Transverse colon (tissue), 4 donors: ENCODE results near the gene VEGFC.

Experiments used
- EP300 ChIP-seq: sonication (generic); formaldehyde crosslinking; IDR thresholded peaks from one replicate; pipeline ENCODE4 v1.6.1; 2017; ENCODE audit warnings: antibody characterized with exemption, low read depth
- POLR2A ChIP-seq: fragments of 450-650 bp; IDR thresholded peaks from one replicate; pipeline ENCODE4 v1.6.1; 2016; ENCODE audit warnings: antibody characterized with exemption, mild to moderate bottlenecking, moderate library complexity
- POLR2AphosphoS5 ChIP-seq, 3 donors: sonication (generic); formaldehyde crosslinking; IDR thresholded peaks; one replicate each; pipeline ENCODE4 v1.6.1; 2016; ENCODE audit warnings: antibody characterized with exemption in 3 of 3
- TF ChIP-seq, protein P1 (sequence below), 5 experiments: fragments of 200-600 bp in 3 of 5; fragments of 450-650 bp in 2 of 5; sonication (generic) in 3 of 5; IDR thresholded peaks; 1 replicate in 2 of 5; 2 replicates in 3 of 5; pipeline ENCODE4 v1.5.1; 2016 to 2017; ENCODE audit warnings: antibody characterized with exemption in 5 of 5, inconsistent platforms in 3 of 5, mild to moderate bottlenecking in 2 of 5, moderate library complexity in 1 of 5

DNA sequence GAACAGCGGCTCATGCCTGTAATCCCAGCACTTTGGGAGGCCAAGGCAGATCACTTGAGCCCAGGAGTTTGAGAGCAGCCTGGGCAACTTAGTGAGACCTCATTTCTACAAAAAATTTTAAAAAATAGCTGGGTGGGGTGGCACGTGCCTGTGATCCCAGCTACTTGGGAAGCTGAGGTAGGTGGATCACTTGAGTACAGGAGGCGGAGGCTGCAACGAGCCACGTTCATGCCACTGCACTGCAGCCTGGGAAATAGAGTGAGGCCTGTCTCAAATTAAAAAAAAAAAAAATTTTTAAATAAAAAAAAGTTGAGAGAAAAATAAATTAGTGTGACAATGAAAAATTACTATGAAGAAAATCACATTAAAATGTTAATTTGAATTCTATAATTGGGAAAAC, 10.5 kb downstream of the VEGFC start:
- TF ChIP-seq, protein P1, sequence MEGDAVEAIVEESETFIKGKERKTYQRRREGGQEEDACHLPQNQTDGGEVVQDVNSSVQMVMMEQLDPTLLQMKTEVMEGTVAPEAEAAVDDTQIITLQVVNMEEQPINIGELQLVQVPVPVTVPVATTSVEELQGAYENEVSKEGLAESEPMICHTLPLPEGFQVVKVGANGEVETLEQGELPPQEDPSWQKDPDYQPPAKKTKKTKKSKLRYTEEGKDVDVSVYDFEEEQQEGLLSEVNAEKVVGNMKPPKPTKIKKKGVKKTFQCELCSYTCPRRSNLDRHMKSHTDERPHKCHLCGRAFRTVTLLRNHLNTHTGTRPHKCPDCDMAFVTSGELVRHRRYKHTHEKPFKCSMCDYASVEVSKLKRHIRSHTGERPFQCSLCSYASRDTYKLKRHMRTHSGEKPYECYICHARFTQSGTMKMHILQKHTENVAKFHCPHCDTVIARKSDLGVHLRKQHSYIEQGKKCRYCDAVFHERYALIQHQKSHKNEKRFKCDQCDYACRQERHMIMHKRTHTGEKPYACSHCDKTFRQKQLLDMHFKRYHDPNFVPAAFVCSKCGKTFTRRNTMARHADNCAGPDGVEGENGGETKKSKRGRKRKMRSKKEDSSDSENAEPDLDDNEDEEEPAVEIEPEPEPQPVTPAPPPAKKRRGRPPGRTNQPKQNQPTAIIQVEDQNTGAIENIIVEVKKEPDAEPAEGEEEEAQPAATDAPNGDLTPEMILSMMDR (IDR thresholded peaks at IDR 0.05), result no peak
- no peak for TF ChIP-seq POLR2A
- no peak for TF ChIP-seq POLR2AphosphoS5 (IDR thresholded peaks at IDR 0.05)
- no peak for TF ChIP-seq EP300
